Endothelial cell of umbilical vein (primary cell): ENCODE measurements around the gene GAS2L3.

Experiments used
- CTCF ChIP-seq, 2 donors: IDR thresholded peaks; 1 replicate in 1 of 2; 2 replicates in 1 of 2; pipeline ENCODE4 v1.5.1; 2011; ENCODE audit warnings: low read length in 2 of 2, mild to moderate bottlenecking in 2 of 2, moderate library complexity in 2 of 2, control low read depth in 1 of 2, inconsistent platforms in 1 of 2, low read depth in 1 of 2; ENCODE audit not compliant: insufficient read depth in 1 of 2; ENCODE audit errors: extremely low read depth in 1 of 2
- JUN ChIP-seq: IDR thresholded peaks from 2 replicates; pipeline ENCODE4 v1.6.1; 2011; ENCODE audit warnings: borderline replicate concordance, low read depth; ENCODE audit not compliant: insufficient read length, insufficient read depth
- MAX ChIP-seq: IDR thresholded peaks from 2 replicates; pipeline ENCODE4 v1.6.1; 2011; ENCODE audit not compliant: insufficient read depth, insufficient read length
- POLR2A ChIP-seq: IDR thresholded peaks from 2 replicates; pipeline ENCODE4 v1.6.1; 2012; ENCODE audit warnings: low read depth, mild to moderate bottlenecking, control low read depth, low read length
- POLR2AphosphoS5 ChIP-seq: IDR thresholded peaks from 2 replicates; pipeline ENCODE4 v1.6.1; 2012; ENCODE audit warnings: low read depth, mild to moderate bottlenecking, control low read depth, low read length, moderate library complexity; ENCODE audit not compliant: insufficient read depth

- TF ChIP-seq CTCF (IDR thresholded peaks at IDR 0.05; ENCODE audit: extremely low read depth in 1 of 2, insufficient read depth in 1 of 2, low read depth in 1 of 2, low read length in 2 of 2) (no peak), POLR2AphosphoS5 (no peak), MAX (no peak), POLR2A (no peak), JUN (no peak)
Observed at GRCh38 chr12:100643246-100643645, 69.8 kb downstream of the GAS2L3 start.
